HG03095 (cell line): ENCODE data around the gene OTOG.

Source experiments
- ATAC-seq: cut with Tn5 transposase; IDR thresholded peaks from one replicate; pipeline ENCODE4 v1.9.1; 2021; ENCODE audit warnings: moderate library complexity; ENCODE audit not compliant: unreplicated experiment

The OTOG gene, protein sequence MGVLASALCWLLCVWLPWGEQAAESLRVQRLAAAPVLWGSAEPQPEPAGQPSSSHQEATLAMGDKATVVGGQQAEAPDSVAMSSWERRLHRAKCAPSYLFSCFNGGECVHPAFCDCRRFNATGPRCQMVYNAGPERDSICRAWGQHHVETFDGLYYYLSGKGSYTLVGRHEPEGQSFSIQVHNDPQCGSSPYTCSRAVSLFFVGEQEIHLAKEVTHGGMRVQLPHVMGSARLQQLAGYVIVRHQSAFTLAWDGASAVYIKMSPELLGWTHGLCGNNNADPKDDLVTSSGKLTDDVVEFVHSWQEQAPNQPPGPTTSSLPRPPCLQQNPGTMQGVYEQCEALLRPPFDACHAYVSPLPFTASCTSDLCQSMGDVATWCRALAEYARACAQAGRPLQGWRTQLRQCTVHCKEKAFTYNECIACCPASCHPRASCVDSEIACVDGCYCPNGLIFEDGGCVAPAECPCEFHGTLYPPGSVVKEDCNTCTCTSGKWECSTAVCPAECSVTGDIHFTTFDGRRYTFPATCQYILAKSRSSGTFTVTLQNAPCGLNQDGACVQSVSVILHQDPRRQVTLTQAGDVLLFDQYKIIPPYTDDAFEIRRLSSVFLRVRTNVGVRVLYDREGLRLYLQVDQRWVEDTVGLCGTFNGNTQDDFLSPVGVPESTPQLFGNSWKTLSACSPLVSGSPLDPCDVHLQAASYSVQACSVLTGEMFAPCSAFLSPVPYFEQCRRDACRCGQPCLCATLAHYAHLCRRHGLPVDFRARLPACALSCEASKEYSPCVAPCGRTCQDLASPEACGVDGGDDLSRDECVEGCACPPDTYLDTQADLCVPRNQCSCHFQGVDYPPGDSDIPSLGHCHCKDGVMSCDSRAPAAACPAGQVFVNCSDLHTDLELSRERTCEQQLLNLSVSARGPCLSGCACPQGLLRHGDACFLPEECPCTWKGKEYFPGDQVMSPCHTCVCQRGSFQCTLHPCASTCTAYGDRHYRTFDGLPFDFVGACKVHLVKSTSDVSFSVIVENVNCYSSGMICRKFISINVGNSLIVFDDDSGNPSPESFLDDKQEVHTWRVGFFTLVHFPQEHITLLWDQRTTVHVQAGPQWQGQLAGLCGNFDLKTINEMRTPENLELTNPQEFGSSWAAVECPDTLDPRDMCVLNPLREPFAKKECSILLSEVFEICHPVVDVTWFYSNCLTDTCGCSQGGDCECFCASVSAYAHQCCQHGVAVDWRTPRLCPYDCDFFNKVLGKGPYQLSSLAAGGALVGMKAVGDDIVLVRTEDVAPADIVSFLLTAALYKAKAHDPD (N-terminal part only)

DNA sequence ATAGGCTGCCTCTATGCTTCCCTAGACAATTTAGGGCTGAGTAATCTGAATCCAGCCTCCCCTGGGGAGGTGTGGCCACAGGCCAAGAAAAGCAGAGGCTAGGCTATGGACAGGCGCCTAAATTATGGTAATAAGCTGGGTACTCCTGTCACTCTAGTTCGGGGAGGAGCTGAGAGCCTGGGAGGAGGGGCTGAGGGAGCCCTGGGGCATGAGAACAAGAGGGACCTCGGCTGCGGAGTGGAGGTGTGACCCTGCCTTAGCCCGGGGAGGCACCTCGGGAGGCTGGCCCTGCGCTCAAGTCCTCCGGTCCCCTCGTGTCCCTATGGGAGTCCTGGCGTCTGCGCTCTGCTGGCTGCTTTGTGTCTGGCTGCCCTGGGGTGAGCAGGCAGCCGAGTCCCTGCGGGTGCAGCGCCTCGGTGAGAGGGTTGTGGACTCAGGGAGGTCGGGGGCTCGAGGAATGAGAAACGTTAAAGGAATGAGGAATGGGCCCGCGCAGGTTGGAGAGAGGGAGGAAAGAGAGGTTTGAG lies at the start of gene OTOG:
OTOG (plus strand) TSS at position 209 of the 527 bp plus-strand sequence; CDS start at position 323, 114 bp downstream.
- ATAC-seq = no peak

DNA sequence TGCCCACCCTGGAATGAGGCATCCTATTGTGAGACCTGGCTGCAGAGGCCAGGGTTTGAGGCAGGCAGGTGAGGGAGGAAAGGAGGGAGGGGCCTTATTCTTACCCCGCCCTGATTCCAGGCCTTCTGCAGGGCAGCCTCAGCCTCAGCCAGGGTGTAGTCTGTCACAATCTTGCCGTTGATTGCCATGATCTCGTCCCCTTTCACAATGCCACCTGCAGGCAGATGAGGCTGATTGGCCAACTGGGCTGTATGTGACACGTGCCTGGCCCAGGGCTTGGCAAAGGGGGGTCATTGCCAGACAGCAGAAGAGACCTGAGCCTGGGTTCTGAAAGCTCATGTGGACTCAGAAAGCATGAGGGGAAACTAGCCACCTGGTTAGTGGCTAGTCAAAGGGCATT lies 49.0 kb upstream of the OTOG start:
- ATAC-seq = no peak

DNA sequence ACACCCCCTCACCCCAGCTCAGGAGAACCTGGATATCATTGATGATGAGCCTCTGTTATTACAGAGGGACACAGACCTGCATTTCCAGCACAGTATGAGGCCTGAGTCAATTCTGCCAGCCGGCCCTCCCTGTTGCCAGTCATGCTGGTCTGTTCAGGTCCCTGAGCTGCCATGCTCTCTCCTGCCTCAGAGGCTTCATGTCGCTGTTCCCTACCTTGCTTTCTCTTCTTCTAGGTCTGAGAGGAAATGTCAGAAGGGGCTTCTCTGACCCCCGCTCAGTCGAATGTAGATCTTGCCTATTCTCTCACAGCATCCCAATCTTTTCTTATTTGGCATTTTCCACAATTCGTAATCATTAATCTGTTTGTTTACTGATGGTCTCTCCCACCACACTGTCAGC lies 48.6 kb upstream of the OTOG start:
- no peak for ATAC-seq

DNA sequence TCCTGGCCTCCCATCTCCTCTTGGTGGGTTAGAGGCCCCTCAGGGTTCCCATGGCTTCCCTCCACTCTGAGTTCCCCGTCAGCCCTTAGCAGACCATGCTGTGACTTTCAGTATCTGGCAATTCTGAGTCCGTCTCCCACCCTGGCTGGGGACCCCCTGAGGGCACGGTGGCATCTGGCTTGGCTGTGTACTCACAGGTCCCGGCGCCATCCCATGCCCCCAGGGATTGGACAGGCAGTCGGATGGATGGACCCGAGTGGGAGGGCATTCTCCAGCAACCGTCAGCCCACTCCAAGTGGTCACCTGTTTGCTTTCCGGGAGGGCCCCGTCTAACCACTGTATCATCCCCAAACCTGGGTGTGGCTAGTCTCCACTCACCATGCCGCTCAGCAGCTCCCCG lies 46.4 kb upstream of the OTOG start:
- ATAC-seq = no peak

DNA sequence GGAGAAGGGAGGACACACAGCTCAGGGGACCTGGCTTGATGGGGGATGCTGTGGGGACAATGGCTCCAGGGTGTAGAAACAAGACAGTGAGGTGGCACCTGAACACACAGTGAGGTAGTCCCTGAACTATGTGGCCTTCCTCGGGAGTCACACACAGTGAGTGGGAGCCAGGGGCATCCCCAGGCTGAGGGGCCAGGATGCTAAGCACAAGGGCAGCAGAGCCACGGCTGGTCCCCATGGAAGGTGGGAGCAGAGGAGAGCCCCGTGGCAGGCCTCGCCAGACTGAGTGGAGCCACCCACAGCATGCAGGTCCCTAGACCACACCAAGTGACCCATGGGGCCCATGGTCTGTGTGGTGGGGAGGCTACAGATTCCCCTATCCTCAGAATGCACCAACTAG lies 44.4 kb upstream of the OTOG start:
- no peak for ATAC-seq

DNA sequence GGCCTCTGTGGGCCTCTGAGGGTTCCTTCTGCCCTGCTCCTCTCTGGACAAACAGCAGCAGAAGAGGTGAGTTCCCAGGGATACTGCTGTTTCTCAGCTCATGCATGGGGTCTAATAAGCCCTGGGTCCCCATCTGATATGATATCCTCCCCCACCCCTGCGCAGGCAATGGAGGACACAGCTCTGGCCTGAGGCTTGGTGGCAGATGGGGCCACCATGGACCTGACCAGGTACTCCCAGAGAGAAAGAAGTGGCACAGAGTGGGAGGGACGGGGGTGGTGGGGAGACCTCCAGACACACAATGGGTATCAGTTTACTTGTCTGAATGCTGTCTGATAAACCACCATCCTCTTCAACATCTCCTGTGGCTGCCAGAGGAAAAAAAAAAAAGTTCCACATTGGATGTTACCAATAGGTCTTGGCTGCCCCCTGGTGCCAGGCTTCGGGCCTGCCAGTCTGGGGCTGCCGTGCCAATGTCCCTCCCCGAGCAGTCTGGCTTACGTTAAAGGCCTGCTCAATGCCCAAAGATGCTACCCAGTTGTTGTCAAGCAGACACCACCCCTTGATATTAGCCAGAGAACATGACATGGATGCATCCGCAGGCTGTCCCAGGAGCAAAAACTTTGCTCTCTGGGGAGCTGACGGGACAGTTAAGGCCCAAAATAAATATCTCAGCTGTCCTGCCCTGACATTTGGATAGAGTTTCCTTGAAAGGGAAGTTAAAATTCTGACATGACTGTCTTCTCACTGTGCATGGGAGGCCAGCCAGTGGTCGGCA lies 42.5 kb upstream of the OTOG start:
- ATAC-seq = peak; percentile 61

DNA sequence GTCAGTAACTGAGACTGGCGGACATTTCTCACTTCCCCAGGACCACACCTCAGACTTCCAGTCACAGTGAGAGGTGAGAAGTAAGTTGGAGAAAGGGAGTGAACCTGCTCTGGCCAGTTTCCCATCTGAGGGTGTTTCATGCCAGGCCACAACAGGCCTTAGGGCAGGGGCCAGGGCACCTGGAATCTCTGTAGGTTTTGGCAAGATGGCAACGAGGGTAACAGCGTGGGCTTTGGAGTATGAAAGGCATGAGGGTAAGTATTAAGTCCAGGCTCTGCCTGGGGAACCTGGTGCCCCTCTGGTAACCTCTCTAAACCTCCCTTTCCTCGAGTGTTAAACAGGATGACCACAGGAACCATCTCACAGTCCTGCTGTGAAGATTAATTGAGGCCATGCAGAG lies 41.9 kb upstream of the OTOG start:
- ATAC-seq = no peak

DNA sequence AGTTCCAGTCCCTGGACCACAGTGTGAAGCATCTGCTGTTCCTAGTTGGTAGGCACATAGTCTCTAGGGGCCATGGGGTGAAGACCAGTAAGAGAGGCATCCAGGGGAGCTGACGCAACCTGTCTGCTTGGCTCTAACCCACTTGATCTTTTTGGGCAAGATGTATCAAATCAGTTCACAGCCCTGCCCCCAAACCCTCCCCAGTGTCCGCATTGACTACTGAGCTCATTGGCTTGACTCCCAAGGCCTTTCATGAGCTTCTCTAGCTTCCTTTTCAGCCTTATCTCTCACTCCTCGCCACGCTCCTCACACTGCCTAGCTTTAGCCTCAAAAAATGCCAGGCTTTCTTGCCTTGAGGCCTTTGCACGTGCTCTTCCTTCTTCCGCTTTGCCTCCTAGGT lies 40.7 kb upstream of the OTOG start:
- ATAC-seq = no peak

DNA sequence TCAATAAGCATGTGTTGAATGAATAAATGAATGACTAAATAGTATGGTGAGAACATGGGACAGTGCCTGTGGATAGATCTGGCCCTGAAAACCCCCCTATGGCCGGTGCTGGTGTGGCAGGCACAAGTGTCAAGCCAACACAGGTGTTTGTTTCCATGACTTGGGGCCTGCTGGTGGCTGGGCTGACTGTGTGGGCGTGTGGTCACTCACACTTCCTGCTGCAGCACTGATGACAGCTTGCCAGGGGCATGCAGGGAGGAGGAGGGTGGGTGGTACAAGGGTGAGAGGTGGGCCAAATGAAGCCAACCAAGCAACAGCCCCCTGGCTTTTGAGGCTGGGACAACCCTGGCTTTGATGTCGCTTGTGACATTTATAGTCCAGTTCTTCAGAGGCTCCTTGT lies 40.1 kb upstream of the OTOG start:
- no peak for ATAC-seq

DNA sequence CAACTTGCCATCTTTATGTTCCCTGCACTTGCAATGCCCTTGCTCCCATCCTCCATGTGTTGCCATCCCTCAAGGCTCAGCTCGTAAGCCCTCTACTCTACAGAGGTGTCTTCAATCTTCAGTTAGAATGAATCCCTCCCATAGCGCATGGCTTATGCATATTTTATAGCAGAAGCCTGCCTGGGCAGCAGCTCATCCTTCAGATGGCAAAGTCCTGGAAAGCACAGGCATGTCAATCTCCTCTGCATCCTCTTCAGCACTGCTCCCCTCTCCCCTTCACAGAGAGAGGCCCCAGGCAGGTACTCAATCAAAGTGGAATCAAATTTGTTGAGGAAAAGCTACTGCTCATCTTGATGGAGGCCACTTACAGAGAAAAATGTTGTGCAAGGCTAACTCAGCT lies 39.3 kb upstream of the OTOG start:
- ATAC-seq = no peak

DNA sequence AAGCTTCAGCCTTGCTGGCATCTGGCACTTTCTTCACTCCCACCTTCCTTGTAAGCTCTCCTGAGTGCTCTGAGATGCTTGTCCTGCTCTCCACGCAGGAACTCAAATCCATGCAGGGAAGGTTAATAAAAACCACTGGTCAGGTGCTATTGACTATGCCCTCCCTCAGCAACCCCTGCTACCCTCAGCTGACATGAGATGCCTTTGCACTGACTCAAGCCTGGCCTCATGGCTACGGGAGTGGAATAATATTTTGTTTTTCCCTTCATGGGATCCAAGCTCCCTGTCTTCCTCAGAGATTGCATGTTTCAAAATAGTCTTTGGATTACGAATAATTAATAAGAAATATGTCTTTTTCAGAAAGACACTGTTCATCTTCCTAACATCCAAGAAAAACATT lies 38.8 kb upstream of the OTOG start:
- no peak for ATAC-seq

DNA sequence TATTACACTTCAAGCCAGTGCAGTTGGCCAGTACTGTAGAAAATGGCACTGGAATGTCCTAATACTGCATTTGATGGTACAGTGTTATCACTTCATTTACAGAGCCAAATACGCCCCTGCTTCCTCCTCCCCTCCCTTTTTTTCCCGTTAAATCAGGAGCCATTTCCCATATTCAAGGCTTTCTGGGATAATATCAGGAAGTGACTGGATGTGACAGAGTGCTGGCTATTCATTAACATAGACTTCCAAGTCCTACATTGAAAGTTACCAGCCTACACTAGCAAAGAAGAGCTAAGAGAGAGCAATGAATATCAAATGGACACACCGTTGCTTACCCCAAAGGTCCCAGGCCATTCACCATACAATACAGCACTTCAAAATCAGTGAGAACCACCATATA lies 38.3 kb upstream of the OTOG start:
- ATAC-seq = no peak

DNA sequence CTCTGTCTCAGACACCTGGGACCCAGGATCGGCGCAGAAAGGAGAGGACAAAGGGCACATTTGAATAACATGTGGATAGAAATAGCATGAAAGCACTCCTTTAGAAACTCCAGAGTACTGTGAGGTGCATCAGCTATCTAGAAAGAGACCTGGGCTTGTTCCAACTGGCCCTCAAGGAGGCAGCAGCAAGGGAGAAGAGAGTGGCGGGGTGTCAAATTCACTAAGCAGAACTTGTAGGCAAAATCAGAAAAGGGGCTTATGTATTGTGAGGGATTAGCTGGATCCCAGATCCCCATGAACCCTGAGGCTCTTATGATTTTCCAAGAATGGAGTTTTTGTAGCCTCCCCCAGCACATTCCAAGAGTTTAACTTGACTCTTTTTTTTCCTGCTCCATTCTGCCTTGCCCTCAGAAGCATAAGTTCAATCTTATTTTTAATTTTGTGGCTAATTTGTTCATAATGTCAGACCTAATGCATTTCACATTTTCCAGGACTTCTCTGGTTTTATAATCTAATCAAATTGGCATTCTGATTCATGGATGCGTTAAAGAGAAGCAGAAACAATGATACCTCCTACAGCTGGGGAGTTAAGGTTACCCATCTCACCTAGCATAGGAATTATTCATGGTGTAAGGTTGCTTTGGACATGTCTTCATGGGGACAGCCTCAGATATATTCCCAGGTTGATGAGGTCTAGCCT lies 36.4 kb upstream of the OTOG start:
- no peak for ATAC-seq

DNA sequence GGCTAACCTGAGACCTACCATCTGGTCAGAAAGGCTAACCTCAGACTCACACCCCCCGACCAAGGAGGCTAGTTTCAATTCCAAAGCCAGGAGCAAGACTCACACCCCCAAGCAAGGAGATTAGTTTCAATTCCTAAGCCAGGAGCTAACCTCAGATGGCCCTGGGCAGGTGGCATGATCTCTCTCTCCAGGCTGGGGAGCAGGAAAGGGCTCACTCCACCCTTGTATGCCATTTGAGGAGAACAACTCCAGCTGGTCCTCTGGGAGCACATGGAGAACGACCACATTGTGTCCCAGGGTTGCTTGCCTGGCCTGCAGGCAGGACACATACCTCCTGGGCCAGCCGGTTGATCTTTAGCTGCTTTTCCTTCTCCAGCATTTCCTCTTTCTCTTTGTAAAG lies 35.5 kb upstream of the OTOG start:
- ATAC-seq = no peak

DNA sequence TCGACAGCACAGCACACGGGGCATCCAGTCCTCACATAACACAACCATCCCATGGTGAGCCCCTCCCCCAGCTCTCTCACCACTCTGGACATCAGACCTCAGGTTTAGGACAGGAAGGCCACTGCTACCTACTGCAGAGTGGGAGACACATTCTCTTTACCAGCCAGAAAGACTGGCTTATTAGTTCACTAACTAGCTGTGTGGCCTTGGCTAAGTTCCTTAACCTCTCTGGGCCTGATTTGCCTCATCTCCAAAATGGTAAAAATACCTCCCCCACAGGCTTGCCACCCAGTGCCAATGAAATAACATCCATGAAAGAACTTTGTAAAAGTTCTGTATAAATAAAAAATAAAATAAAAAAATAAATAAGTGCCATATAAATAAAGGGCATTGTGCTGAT lies 35.0 kb upstream of the OTOG start:
- ATAC-seq = no peak

DNA sequence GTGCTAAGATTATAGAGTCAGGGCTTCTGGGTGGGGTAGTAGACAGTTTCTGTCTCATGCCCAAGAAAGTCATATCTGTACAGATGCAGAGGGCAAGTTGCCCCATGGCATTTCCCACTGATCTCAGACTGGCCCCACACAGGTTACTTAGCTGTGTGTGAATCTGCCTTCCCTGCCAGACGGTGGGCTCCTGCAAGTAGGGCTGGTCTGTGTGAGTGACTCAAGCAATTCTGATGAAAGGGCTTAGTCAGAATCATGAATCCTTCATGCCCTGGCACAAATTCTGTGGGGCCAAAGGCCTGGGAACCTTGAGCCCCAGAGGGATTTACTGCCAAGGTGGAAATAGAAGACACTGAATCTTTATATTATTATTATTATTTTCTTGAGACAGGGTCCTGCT lies 33.2 kb upstream of the OTOG start:
- ATAC-seq = no peak

DNA sequence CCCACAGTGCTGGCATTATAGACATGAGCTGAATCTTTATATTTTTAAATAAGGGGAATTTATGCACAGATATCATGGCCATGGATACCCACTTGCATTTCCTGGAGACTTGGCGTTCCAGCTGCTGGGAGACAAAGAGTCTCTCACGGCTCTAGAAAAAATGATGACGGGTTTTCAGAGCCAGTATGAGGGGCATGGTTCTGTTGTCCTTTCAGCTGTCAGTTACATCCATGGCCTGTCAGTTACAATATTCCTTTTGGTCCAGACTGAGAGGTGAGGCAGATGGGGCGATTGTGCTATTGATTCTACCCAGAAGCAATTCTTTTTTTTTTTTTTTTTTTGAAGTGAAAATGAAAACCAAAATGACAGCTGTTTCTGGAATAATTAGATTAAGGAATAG lies 32.6 kb upstream of the OTOG start:
- no peak for ATAC-seq

DNA sequence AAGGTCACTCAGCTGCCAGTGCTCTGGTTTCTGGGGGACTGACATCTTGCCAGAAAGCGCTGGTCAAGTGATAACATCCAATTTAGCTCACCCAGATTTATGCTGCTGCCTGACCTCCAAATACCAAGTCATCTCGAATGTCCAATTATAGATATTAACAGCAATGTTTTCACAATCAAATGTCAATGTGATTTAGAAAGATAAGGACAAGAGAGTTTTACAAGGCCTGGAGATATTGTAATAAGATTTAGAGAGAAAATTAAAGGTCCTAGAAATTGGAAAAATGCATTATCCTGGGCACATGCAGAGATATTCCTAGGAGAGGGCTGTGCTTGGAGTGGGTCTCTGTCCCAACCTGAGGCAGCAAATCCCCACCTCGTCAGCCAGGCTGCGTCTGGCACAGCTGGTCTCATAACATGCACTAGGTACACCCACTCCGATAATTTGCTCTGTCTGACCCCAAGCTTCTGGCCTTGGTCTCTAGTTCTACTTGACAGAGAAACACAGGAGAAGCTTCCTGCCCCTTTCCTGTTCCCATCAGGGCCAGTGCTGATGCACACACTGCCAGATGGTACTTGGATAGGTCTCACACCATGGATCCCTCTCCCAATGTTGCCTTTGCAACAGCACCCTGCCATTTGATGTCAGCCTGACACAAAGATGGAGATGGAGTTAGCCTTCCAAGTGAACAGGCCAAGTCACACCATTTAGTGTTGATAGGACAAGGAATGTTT lies 31.4 kb upstream of the OTOG start:
- no peak for ATAC-seq

DNA sequence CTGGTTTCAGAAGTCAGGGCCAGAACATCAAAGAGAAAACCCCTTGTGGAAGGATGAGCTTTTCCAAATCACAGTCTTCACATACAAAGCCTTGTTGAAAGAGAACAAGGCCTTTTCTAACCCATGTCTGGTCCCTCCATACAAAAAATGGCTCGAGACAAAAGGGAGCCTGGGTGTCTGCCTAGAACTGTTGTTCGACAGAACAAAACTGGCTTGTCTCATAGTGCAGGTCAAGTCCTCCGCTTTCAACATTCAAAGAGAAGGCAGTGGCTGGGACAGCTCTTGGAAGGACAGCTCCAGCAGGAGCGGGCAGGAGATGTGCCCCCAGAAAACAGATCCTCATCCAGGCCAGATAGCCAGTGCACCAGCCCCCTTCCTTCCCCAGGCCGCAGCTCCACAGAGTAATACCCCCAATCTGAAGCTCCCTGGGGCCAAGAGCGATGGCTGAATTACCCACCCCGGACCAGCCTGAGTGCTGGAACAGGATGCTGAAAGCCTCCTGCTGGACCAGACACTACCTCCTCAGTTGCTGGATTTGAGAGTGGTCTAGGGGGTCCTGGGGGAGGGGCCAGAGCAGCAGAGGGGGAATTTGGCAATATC lies 30.4 kb upstream of the OTOG start:
- no peak for ATAC-seq
